Measurements from ENCODE around the gene USH2A. TPM values are rescaled to one million over a fixed set of nuclear protein-coding genes. Genes with fewer than 3 reads are reported as not detected.
A peak's percentile ranks its signal among the peaks of the same experiment; 100 is the strongest.

USH2A gene, protein sequence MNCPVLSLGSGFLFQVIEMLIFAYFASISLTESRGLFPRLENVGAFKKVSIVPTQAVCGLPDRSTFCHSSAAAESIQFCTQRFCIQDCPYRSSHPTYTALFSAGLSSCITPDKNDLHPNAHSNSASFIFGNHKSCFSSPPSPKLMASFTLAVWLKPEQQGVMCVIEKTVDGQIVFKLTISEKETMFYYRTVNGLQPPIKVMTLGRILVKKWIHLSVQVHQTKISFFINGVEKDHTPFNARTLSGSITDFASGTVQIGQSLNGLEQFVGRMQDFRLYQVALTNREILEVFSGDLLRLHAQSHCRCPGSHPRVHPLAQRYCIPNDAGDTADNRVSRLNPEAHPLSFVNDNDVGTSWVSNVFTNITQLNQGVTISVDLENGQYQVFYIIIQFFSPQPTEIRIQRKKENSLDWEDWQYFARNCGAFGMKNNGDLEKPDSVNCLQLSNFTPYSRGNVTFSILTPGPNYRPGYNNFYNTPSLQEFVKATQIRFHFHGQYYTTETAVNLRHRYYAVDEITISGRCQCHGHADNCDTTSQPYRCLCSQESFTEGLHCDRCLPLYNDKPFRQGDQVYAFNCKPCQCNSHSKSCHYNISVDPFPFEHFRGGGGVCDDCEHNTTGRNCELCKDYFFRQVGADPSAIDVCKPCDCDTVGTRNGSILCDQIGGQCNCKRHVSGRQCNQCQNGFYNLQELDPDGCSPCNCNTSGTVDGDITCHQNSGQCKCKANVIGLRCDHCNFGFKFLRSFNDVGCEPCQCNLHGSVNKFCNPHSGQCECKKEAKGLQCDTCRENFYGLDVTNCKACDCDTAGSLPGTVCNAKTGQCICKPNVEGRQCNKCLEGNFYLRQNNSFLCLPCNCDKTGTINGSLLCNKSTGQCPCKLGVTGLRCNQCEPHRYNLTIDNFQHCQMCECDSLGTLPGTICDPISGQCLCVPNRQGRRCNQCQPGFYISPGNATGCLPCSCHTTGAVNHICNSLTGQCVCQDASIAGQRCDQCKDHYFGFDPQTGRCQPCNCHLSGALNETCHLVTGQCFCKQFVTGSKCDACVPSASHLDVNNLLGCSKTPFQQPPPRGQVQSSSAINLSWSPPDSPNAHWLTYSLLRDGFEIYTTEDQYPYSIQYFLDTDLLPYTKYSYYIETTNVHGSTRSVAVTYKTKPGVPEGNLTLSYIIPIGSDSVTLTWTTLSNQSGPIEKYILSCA (N-terminal part only)
- total RNA-seq (1 to 10 TPM; 1.6 to 2.5 TPM), polyA plus RNA-seq (ENCODE audit: insufficient read depth, low read depth, low replicate concordance) (1.8 TPM)
- long read RNA-seq, donor 1: 0 reads
- long read RNA-seq, donor 2: 0 reads

DNA sequence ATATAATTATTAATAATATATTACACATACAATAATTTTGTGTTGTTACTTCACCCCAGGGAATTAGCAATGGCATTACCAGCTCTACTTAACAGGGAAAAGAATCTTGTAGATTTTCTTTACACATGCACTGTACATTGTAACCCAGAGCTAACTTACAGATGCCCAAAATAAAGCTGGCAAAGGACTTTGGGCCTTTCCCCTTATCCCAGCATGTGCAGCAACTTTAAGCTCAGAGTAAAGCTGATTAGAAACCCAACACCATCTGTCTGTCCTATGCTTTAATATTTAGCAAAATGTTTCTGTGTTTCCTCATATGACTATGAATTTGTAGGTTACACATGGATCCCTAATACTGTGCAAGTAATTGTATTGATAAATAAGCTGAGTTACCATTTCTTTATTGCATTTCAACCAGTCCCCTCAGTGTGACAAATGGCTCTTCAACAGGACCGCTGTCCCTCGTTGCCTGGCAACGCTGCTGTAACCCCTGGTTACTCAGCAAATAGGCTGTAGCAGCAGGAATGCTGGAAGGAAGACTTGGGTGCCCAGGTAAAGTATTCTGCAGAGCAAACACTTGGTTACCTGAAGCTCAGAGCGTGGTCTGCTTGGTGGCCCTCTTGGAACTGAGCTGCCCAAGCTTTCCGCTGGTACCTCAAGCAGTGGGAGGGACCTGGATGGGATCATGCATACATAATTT lies at the start of gene USH2A:
TSS of gene USH2A (minus strand) at position 628 of the 700 bp plus-strand sequence. CDS start 1,112 bp downstream, outside the sequence.
- Histone ChIP-seq H3K4me3 (no peak within 1 kb of the TSS), H3K4me1 (no peaks in the 10 kb centered on the region), H3K36me3 (ENCODE audit: low read depth, missing control alignments) (no peaks in the 10 kb centered on the region), H3K27me3 (no peaks in the 10 kb centered on the region), H3K9me3 (no peaks in the 10 kb centered on the region), H3K27ac (no peak within 1 kb of the TSS)
- WGBS, 2 donors: 45 to 52% methylated on average over 5 of the region's 5 CpGs
- DNase-seq: peak; percentile 21
- TF ChIP-seq POLR2A (IDR thresholded peaks at IDR 0.05): no peak
- TF ChIP-seq, protein P1, sequence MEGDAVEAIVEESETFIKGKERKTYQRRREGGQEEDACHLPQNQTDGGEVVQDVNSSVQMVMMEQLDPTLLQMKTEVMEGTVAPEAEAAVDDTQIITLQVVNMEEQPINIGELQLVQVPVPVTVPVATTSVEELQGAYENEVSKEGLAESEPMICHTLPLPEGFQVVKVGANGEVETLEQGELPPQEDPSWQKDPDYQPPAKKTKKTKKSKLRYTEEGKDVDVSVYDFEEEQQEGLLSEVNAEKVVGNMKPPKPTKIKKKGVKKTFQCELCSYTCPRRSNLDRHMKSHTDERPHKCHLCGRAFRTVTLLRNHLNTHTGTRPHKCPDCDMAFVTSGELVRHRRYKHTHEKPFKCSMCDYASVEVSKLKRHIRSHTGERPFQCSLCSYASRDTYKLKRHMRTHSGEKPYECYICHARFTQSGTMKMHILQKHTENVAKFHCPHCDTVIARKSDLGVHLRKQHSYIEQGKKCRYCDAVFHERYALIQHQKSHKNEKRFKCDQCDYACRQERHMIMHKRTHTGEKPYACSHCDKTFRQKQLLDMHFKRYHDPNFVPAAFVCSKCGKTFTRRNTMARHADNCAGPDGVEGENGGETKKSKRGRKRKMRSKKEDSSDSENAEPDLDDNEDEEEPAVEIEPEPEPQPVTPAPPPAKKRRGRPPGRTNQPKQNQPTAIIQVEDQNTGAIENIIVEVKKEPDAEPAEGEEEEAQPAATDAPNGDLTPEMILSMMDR (IDR thresholded peaks at IDR 0.05): no peak
- intact Hi-C loops (cut with DNase I; ENCODE audit: low total_unique reads): no loop called here

- Histone ChIP-seq H3K4me3 (no peak overlapping the region), H3K4me1 (no peaks in the 10 kb centered on the region), H3K36me3 (ENCODE audit: low read depth, missing control alignments) (no peaks in the 10 kb centered on the region), H3K27me3 (no peaks in the 10 kb centered on the region), H3K9me3 (no peaks in the 10 kb centered on the region), H3K27ac (no peak overlapping the region)
- intact Hi-C loops (cut with DNase I; ENCODE audit: low total_unique reads): no loop called here
- TF ChIP-seq POLR2A (IDR thresholded peaks at IDR 0.05): no peak
- TF ChIP-seq, protein P1 (IDR thresholded peaks at IDR 0.05): no peak
- 71 to 76% methylated on average over 3 of the region's 3 CpGs for WGBS, 2 donors
- DNase-seq: no peak
These were observed 43.0 kb upstream of the USH2A start for GRCh38 chr1:216466162-216466801.

- Histone ChIP-seq H3K9me3 (no peaks in the 10 kb centered on the region), H3K27ac (no peak overlapping the region), H3K27me3 (no peaks in the 10 kb centered on the region), H3K4me3 (no peak overlapping the region), H3K4me1 (no peaks in the 10 kb centered on the region), H3K36me3 (ENCODE audit: low read depth, missing control alignments) (no peaks in the 10 kb centered on the region)
- intact Hi-C loops (cut with DNase I; ENCODE audit: low total_unique reads): no loop called here
- WGBS, 2 donors: 74 to 83% methylated on average over 1 of the region's 1 CpG
- TF ChIP-seq, protein P1 (IDR thresholded peaks at IDR 0.05): no peak
- TF ChIP-seq POLR2A (IDR thresholded peaks at IDR 0.05): no peak
- no peak for DNase-seq
These were observed 41.2 kb upstream of the USH2A start for GRCh38 chr1:216464489-216464888.

Data from testis (tissue), 5 donors.